Mucosa of stomach (tissue), 1 donor: Measurements from ENCODE around the gene LCE6A.

Experiments
- H3K27me3 ChIP-seq: one replicate; pipeline ENCODE4 v1.7.0; 2013; ENCODE audit warnings: mild to moderate bottlenecking, low read length; ENCODE audit not compliant: control insufficient read depth, insufficient read depth
- H3K36me3 ChIP-seq: one replicate; pipeline ENCODE4 v1.7.0; 2013; ENCODE audit warnings: low read length; ENCODE audit not compliant: control insufficient read depth, insufficient read depth
- H3K4me1 ChIP-seq: one replicate; pipeline ENCODE4 v1.7.0; 2013; ENCODE audit warnings: mild to moderate bottlenecking, low read length; ENCODE audit not compliant: control insufficient read depth, insufficient read depth
- H3K4me3 ChIP-seq: one replicate; pipeline ENCODE4 v1.7.0; 2013; ENCODE audit warnings: low read length
- H3K9ac ChIP-seq: one replicate; pipeline ENCODE4 v1.7.0; 2013; ENCODE audit warnings: mild to moderate bottlenecking, low read length, moderate library complexity
- H3K9me3 ChIP-seq: one replicate; pipeline ENCODE4 v1.7.0; 2013; ENCODE audit warnings: mild to moderate bottlenecking, low read length, moderate library complexity; ENCODE audit not compliant: control insufficient read depth
- donor health status: Pancreatic carcinoma.

The LCE6A gene

GRCh38 chr1:152879559-152880198, 37.0 kb downstream of the LCE6A start:
- H3K36me3 ChIP-seq: no peaks in the 10 kb centered on the region
- no peaks in the 10 kb centered on the region for H3K27me3 ChIP-seq
- no peak overlapping the region for H3K4me3 ChIP-seq
- H3K9me3 ChIP-seq: no peaks in the 10 kb centered on the region
- H3K4me1 ChIP-seq: no peaks in the 10 kb centered on the region
- no peak overlapping the region for H3K9ac ChIP-seq

DNA sequence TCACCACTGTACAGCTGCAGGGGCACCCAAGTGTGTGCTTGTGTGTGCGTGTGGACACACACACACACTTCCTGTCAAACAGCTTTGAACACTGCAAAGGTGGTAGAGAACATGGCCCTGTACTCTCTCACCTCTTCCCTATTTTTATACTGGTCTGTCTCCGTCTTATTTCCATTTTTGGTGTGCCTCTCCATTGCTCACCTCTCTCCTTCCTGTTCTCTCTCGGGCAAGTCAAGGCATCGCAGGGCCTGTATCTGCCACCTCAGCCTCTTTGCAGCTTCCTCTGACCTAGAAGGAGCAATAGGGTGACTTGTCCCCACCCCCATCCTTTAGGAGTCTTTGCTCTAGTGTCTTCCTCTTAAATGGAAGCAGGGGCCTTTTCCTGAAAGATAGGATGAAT, 37.7 kb downstream of the LCE6A start:
- Histone ChIP-seq H3K27me3 (no peaks in the 10 kb centered on the region), H3K36me3 (no peaks in the 10 kb centered on the region), H3K9me3 (no peaks in the 10 kb centered on the region), H3K4me3 (no peak overlapping the region), H3K4me1 (no peaks in the 10 kb centered on the region), H3K9ac (no peak overlapping the region)

DNA sequence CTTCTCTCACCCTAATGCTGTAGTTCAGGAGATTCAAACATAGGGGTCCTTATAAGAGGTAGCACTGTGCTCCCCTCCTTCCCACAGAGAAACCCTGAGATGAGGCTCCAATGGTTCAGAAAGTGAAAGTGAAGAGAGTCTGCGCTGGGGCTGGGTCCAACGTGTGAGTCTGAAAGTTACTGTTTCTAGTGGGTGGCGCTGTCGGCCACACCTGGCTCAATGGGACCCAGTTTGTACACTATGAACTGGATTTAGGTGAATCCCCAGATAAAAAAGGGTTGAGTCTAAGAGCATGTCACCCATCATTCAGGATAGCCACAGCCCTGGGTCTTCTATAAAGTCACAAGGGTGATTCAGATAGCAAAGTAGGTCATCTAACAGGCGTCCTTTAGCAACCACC, 38.3 kb downstream of the LCE6A start:
- H3K4me1 ChIP-seq: no peaks in the 10 kb centered on the region
- H3K36me3 ChIP-seq: no peaks in the 10 kb centered on the region
- no peak overlapping the region for H3K4me3 ChIP-seq
- H3K27me3 ChIP-seq: no peaks in the 10 kb centered on the region
- no peaks in the 10 kb centered on the region for H3K9me3 ChIP-seq
- no peak overlapping the region for H3K9ac ChIP-seq

DNA sequence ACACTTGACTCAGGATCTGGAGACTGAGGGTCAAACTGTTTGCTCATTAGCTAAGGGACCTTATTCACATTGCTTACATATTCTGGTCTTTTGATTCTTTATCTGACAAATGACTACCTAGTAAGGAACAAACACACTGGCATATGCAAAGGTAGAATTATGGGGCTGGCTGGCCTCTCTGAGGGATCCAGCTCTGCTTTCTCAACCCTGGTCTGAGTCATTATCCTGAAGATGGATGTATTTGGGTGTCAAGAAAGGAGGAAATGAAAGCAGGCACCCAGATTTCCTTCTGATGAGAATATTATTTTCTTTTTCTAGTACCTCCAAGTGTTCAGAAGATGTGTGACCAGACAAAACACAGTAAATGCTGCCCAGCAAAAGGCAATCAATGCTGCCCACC, 41.4 kb downstream of the LCE6A start:
- Histone ChIP-seq H3K9ac (no peak overlapping the region), H3K9me3 (no peaks in the 10 kb centered on the region), H3K27me3 (no peaks in the 10 kb centered on the region), H3K4me1 (no peaks in the 10 kb centered on the region), H3K4me3 (no peak overlapping the region), H3K36me3 (no peaks in the 10 kb centered on the region)

DNA sequence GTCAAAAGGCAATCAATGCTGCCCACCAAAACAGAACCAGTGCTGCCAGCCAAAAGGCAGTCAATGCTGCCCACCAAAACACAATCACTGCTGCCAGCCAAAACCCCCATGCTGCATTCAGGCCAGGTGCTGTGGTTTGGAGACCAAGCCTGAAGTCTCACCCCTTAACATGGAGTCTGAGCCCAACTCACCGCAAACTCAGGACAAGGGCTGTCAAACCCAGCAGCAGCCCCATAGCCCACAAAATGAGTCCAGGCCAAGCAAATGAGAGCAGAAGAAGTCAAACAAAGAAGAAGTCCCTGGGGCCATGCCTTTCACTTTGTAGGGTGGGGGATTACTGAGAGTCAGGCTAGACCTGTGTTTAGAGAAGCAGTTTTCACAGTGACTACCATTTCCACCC, 41.9 kb downstream of the LCE6A start:
- H3K36me3 ChIP-seq: no peaks in the 10 kb centered on the region
- no peak overlapping the region for H3K4me3 ChIP-seq
- H3K27me3 ChIP-seq: no peaks in the 10 kb centered on the region
- no peaks in the 10 kb centered on the region for H3K4me1 ChIP-seq
- H3K9ac ChIP-seq: no peak overlapping the region
- H3K9me3 ChIP-seq: no peaks in the 10 kb centered on the region

DNA sequence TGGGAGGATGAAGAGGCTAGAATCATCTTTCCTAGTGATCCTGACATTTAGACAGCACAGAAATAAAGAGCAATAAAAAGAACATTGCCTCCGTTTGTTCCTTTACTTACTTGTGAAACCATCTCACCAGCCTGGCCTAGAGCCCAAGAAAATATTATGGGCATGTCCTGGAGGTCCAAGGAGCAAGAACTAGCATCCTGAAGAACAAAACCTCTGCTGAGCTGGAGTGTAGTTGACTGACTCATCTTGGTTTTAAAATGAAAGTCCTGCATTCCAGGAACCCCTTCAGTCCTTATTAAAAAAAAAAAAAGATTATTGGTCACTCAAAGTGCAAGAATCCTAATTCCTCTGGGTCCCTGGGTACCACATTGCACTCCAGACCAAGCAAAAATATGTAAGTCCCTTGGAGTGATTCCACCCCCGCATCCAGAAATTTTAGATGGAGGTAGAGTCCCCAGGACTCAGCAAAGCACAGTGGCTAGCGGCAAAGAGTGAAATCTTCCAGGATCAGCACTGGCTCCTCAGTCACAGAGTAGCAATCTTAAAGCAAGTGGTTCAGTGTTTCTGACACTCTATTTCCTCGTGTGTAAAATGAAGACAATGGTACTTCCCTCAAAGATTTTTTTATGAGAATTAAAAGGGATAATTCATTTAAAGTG, 42.4 kb downstream of the LCE6A start:
- Histone ChIP-seq H3K4me1 (no peaks in the 10 kb centered on the region), H3K4me3 (no peak overlapping the region), H3K36me3 (no peaks in the 10 kb centered on the region), H3K9ac (no peak overlapping the region), H3K27me3 (no peaks in the 10 kb centered on the region), H3K9me3 (no peaks in the 10 kb centered on the region)

GRCh38 chr1:152886085-152886484, 43.4 kb downstream of the LCE6A start:
- Histone ChIP-seq H3K9me3 (no peaks in the 10 kb centered on the region), H3K4me1 (no peaks in the 10 kb centered on the region)

GRCh38 chr1:152886758-152887409, 44.2 kb downstream of the LCE6A start:
- H3K27me3 ChIP-seq: no peaks in the 10 kb centered on the region
- no peaks in the 10 kb centered on the region for H3K4me1 ChIP-seq

More at GRCh38 chr1:152886085-152886484, 43.4 kb downstream of the LCE6A start:
- Histone ChIP-seq H3K36me3 (no peaks in the 10 kb centered on the region), H3K27me3 (no peaks in the 10 kb centered on the region), H3K9ac (no peak overlapping the region), H3K4me3 (no peak overlapping the region)

DNA sequence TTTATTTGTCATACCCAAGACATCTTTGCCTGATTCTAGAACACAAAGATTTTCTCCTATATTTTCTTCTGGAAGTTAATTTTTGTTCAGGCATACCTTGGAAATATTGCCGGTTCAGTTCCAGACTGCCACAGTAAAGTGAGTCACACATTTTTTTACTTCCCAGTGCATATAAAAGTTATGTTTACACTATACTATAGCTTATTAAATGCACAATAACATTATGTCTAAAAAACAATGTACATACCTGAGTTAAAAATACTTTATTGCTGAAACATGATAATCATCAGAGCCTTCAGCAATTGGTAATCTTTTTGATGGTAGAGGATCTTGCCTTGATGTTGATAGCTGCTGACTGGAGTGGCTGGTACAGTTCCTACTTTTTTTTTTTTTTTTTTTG, 45.5 kb downstream of the LCE6A start:
- no peak overlapping the region for H3K4me3 ChIP-seq
- no peak overlapping the region for H3K9ac ChIP-seq
- H3K4me1 ChIP-seq: no peaks in the 10 kb centered on the region
- no peaks in the 10 kb centered on the region for H3K36me3 ChIP-seq
- H3K27me3 ChIP-seq: no peaks in the 10 kb centered on the region
- no peaks in the 10 kb centered on the region for H3K9me3 ChIP-seq

More at GRCh38 chr1:152886758-152887409, 44.2 kb downstream of the LCE6A start:
- no peaks in the 10 kb centered on the region for H3K9me3 ChIP-seq
- H3K9ac ChIP-seq: no peak overlapping the region
- H3K36me3 ChIP-seq: no peaks in the 10 kb centered on the region
- no peak overlapping the region for H3K4me3 ChIP-seq
